Panc1 (cell line): Measurements from ENCODE around the gene CHST10.

Experiments
- CTCF ChIP-seq: fragments of 450-650 bp; IDR thresholded peaks from 2 replicates; pipeline ENCODE4 v1.5.1; 2017; ENCODE audit warnings: mild to moderate bottlenecking
- POLR2AphosphoS5 ChIP-seq: IDR thresholded peaks from 2 replicates; pipeline ENCODE4 v1.6.1; 2012; ENCODE audit warnings: mild to moderate bottlenecking, low read depth, low read length, moderate library complexity

- TF ChIP-seq CTCF (no peak), POLR2AphosphoS5 (no peak)
These were observed 6.2 kb upstream of the CHST10 start for GRCh38 chr2:100423631-100424030.
